HG03064 (cell line): ENCODE data around the gene FOSB.

Source experiments
- ATAC-seq: cut with Tn5 transposase; IDR thresholded peaks from one replicate; pipeline ENCODE4 v1.9.1; 2021; ENCODE audit warnings: low read depth; ENCODE audit not compliant: unreplicated experiment

Gene FOSB

DNA sequence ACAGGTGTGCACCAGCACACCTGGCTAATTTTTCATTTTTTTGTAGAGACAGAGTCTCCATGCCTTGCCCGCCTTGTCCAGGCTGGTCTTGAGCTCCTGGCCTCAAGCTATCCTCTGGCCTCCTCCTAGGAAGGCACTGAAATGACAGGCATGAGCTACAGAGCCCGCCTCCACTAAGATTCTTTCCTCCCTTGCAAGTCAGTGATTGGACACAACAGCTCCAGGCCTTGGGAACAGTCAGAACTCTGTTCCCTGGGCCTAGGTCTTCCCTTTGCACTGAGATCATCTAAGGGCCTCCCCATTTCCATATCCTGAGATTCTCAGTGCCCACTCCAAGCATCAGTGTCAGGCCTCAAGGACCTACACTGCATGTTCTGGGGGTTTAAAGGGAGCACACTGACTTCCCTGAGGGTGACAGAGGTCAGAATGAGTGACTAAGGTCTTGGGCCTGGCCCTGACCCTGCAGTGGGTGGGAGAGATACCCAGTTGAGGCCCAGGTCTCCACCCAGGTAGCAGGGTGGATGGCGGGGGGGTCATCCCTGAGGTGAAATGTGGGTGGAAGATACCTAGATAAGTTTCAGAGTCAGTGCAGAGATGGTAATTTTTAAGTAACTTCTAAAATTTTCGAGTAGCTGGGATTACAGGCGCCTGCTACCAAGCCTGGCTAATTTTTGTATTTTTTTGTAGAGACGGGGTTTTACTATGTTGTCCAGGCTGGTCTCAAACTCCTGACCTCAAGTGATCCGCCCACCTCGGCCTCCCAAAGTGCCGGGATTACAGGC lies 26.7 kb upstream of the FOSB start:
- ATAC-seq, result no peak

DNA sequence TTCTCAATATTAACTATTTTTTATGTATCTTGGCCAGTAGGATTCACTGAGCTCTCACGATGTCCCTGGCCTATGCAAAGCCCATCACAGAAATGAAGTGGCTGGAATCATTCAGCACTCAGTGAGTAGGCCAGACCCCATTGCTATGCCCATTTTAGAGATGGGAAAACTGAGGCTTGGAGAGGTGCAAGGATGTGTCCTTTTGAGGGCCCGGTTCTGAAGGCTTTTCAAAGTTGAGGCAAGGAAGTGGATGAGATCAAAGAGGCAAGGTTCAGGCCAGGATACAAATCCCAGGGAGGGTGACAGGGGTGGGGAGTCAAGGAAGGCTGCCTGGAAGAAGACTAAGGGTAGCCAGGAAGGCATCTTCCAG lies 25.4 kb upstream of the FOSB start:
- no peak for ATAC-seq

- no peak for ATAC-seq
Observed at GRCh38 chr19:45442778-45443461, 24.9 kb upstream of the FOSB start.

- ATAC-seq, result no peak
Observed at GRCh38 chr19:45443462-45444317, 24.1 kb upstream of the FOSB start.

DNA sequence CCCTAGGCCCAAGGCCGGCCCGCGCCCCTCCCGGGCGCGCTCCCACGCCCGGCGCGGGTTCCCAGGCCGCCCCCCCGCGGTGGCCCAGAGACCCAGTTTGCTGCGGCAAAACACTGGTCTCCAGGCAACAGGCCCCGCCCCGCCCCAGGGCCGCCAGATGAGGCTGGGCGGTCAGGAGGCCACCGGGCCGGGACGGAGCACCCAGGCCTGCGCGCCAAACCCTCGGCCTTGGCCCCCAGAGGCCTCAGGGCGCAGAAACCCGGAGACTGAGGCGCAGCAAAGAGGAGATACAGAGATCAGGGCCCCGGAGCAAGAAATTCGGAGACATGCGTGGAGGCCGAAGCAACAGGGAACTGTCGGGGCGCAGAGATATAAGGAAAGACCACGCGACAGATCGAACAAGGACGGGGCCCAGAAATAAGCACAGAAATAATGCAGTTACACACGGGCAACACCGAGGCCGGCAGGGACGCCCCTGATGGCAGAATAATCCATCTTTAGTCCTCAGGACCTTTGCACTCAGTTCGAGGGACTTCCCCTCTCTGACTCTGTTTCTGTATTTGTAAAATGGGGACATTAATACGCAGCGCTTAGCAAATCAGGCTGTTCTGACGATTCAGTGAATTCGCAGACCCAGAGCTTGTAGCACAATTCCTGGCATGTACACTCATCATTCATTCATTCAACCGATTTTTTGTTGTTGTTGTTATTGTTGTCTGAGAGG lies 23.3 kb upstream of the FOSB start:
- ATAC-seq, result no peak

GRCh38 chr19:45445139-45445538 lies 22.7 kb upstream of the FOSB start:
- ATAC-seq, result no peak

- no peak for ATAC-seq
Observed at GRCh38 chr19:45446295-45446694, 21.5 kb upstream of the FOSB start.

GRCh38 chr19:45446944-45447343 lies 20.9 kb upstream of the FOSB start:
- ATAC-seq, result no peak

GRCh38 chr19:45448425-45448756 lies 19.4 kb upstream of the FOSB start:
- no peak for ATAC-seq

- no peak for ATAC-seq
Observed at GRCh38 chr19:45448887-45449299, 18.9 kb upstream of the FOSB start.

- no peak for ATAC-seq
Observed at GRCh38 chr19:45450012-45450333, 17.8 kb upstream of the FOSB start.

DNA sequence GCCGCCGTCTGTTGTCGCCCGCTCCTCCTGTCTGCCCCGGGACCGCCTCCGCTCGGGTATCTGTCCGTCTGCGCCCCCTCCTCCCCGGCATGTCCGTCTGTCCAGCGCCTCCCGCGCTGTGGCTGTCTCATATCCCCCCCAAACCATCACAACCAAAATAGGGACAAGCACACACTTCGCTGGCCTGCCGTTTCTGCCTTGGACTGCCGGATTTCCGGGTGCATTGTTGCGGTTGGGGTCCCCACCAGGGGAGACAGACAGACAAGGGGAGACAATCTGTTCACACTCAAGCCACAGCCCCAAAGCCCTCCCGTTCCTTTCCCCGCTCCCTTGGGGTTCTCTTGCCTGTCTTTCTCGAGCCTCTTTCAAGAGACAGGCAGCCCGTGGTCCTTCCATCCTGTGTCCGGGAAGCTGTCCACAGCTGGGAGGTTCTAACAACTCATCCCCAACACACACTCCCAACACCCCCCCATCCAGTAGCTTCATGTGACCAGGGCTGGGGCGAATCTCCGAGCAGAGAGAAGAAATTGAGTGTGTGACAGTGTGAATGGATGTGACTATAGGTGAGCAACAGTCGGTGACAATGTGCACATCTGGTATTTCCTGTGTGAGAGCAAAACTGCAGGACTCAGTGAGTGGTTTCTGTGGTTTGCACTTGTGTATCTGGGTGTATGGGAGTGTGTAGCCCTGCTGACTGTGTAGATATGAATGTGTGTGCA lies 16.5 kb upstream of the FOSB start:
- peak; percentile 9 for ATAC-seq

GRCh38 chr19:45451850-45452387 lies 15.9 kb upstream of the FOSB start:
- no peak for ATAC-seq

- ATAC-seq, result no peak
Observed at GRCh38 chr19:45455707-45456499, 11.9 kb upstream of the FOSB start.

DNA sequence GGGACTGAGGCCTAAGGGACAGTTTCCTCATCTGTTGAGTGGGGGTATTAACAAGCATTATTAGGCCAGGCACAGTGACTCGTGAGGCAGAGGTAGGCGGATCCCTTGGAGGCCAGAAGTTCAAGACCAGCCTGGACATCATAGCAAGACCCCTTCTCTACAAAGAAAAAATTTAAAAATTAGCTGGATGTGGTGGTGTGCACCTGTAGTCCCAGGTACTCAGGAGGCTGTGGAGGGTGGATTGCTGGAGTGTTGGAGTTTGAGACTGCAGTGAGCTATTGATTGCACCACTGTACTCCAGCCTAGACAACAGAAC lies 11.3 kb upstream of the FOSB start:
- ATAC-seq, result no peak

GRCh38 chr19:45457776-45458175 lies 10.0 kb upstream of the FOSB start:
- no peak for ATAC-seq

- no peak for ATAC-seq
Observed at GRCh38 chr19:45460807-45461347, 6.9 kb upstream of the FOSB start.

GRCh38 chr19:45462174-45462573 lies 5.6 kb upstream of the FOSB start:
- no peak for ATAC-seq

- no peak for ATAC-seq
Observed at GRCh38 chr19:45463241-45463640, 4.6 kb upstream of the FOSB start.
